K562 (cell line): Measurements from ENCODE around the gene GAL. TPM values are rescaled to one million over a fixed set of nuclear protein-coding genes. Genes with fewer than 3 reads are reported as not detected.

ENCODE experiments used
- EWSR1 ChIP-seq: fragments of 450-650 bp; IDR thresholded peaks from 2 replicates; pipeline ENCODE4 v1.6.1; 2018; ENCODE audit warnings: borderline replicate concordance, mild to moderate bottlenecking, low read depth, moderate library complexity; ENCODE audit not compliant: partially characterized antibody
- MTF1 ChIP-seq: fragments of 250-450 bp; sonication (Bioruptor Pico); IDR thresholded peaks from 2 replicates; pipeline ENCODE4 v1.9.0; 2021; ENCODE audit warnings: moderate library complexity, mild to moderate bottlenecking, inconsistent platforms, borderline replicate concordance
- RBFOX2 ChIP-seq: fragments of 200-400 bp; formaldehyde crosslinking; IDR thresholded peaks from 2 replicates; pipeline ENCODE4 v1.6.1; 2017; ENCODE audit warnings: low read depth, mild to moderate bottlenecking, low read length, moderate library complexity
- ZKSCAN8 ChIP-seq: fragments of 200-800 bp; sonication (Bioruptor generic); IDR thresholded peaks from 2 replicates; pipeline ENCODE4 v1.6.1; 2016; ENCODE audit warnings: missing genetic modification characterization, missing compliant biosample characterization
- polyA plus RNA-seq, 8 experiments: library from polyadenylated mRNA; depleted of rRNA in 4 of 8; stranded (reverse) in 5 of 8; unstranded in 3 of 8; fragments of >200 nt; fragmentation: Nextera tagmentation in 2 of 8; fragmentation: Illumina TruSeq in 1 of 8; extraction: Ambion mirVana in 2 of 8; extraction: Trizol in 1 of 8; gene quantifications; 2 replicates each; pipeline versions ENCODE4 v1.2.1 to v1.2.3, GENCODE V29; 2011 to 2014; ENCODE audit warnings: inconsistent platforms in 1 of 8, missing spikeins in 1 of 8
- total RNA-seq, 7 experiments: library from RNA; depleted of rRNA in 6 of 7; stranded (reverse); fragments of >200 nt in 6 of 7; fragmentation: Illumina TruSeq in 2 of 7; extraction: Trizol in 2 of 7; gene quantifications; 2 replicates each; pipeline versions ENCODE4 v1.2.1 to v1.2.3, GENCODE V29; 2011 to 2021; ENCODE audit warnings: low replicate concordance in 1 of 7
- TF ChIP-seq, protein P1 (sequence below): sonication (generic); formaldehyde crosslinking; IDR thresholded peaks from 2 replicates; pipeline ENCODE4 v1.8.0; 2023; ENCODE audit warnings: missing genetic modification reagents, mild to moderate bottlenecking, borderline replicate concordance
- TF ChIP-seq, protein P2 (sequence below): sonication (generic); formaldehyde crosslinking; IDR thresholded peaks from 2 replicates; pipeline ENCODE4 v1.8.0; 2022; ENCODE audit warnings: mild to moderate bottlenecking, missing genetic modification reagents, borderline replicate concordance

Gene GAL
- total and polyA plus RNA-seq, 9 of the 15 experiments (the other 6 are each of a cell fraction or from before 2014, with no cell fraction given), result 10.6 to 119 (median 36.3) TPM

DNA sequence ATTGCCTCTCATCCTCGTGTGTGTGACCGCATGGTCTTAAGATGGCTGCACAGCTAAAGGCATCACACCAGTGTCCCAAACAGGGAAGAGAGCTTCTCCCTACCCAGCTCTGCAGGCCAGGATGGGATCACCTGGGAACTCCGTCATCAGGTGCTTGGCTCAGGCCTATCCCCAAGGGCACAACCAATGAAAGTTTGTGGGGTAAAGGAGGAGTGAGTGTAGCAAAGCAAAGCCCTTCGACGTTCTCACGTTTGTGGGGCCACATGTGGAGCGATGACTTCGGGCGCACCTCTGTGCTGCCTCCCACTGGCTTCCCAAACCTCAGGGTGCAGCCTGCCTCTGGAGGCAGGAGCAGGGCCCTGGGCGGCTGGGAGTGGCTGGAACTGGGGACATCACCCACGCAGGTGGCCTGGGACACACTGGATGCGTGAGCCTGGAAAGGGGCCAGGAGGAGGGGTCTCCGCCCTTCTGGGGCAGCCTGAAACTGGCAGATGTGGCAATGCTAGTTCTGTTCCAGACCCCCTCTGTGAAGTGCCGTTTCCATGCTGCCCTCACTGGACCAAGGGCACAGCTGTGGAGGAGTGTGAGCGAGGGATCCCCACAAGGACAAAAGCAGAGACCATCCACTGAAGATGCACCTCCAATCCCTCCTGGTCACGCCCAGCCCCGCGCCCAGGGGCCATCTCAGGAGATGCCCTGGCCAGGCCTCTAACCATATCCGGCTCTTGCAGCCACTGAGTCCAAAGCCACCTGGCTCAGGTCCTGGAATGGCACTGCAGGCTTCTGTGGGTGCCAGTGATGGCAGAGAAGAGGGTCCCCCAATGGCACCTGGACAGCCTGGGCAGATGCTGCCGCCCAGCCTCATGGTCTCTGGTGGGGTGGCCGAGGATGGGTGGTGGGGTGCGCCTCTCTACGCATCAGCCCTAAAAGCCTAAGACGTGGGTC is 30.6 kb upstream of the GAL start (continued):
- TF ChIP-seq, protein P1, sequence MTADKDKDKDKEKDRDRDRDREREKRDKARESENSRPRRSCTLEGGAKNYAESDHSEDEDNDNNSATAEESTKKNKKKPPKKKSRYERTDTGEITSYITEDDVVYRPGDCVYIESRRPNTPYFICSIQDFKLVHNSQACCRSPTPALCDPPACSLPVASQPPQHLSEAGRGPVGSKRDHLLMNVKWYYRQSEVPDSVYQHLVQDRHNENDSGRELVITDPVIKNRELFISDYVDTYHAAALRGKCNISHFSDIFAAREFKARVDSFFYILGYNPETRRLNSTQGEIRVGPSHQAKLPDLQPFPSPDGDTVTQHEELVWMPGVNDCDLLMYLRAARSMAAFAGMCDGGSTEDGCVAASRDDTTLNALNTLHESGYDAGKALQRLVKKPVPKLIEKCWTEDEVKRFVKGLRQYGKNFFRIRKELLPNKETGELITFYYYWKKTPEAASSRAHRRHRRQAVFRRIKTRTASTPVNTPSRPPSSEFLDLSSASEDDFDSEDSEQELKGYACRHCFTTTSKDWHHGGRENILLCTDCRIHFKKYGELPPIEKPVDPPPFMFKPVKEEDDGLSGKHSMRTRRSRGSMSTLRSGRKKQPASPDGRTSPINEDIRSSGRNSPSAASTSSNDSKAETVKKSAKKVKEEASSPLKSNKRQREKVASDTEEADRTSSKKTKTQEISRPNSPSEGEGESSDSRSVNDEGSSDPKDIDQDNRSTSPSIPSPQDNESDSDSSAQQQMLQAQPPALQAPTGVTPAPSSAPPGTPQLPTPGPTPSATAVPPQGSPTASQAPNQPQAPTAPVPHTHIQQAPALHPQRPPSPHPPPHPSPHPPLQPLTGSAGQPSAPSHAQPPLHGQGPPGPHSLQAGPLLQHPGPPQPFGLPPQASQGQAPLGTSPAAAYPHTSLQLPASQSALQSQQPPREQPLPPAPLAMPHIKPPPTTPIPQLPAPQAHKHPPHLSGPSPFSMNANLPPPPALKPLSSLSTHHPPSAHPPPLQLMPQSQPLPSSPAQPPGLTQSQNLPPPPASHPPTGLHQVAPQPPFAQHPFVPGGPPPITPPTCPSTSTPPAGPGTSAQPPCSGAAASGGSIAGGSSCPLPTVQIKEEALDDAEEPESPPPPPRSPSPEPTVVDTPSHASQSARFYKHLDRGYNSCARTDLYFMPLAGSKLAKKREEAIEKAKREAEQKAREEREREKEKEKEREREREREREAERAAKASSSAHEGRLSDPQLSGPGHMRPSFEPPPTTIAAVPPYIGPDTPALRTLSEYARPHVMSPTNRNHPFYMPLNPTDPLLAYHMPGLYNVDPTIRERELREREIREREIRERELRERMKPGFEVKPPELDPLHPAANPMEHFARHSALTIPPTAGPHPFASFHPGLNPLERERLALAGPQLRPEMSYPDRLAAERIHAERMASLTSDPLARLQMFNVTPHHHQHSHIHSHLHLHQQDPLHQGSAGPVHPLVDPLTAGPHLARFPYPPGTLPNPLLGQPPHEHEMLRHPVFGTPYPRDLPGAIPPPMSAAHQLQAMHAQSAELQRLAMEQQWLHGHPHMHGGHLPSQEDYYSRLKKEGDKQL (CRISPR knock-in tag), result no peak
- TF ChIP-seq ZKSCAN8 (CRISPR knock-in tag) (no peak), RBFOX2 (no peak), EWSR1 (no peak), MTF1 (CRISPR knock-in tag) (no peak)
- TF ChIP-seq, protein P2, sequence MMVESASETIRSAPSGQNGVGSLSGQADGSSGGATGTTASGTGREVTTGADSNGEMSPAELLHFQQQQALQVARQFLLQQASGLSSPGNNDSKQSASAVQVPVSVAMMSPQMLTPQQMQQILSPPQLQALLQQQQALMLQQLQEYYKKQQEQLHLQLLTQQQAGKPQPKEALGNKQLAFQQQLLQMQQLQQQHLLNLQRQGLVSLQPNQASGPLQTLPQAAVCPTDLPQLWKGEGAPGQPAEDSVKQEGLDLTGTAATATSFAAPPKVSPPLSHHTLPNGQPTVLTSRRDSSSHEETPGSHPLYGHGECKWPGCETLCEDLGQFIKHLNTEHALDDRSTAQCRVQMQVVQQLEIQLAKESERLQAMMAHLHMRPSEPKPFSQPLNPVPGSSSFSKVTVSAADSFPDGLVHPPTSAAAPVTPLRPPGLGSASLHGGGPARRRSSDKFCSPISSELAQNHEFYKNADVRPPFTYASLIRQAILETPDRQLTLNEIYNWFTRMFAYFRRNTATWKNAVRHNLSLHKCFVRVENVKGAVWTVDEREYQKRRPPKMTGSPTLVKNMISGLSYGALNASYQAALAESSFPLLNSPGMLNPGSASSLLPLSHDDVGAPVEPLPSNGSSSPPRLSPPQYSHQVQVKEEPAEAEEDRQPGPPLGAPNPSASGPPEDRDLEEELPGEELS (CRISPR knock-in tag), result no peak
